ENCODE measurements around the gene MDC1. TPM values are rescaled to one million over a fixed set of nuclear protein-coding genes. Genes with fewer than 3 reads are reported as not detected.
"Not testable (repeated sequence)": the region's sequence is repeated elsewhere in the genome, so short reads cannot be mapped to it uniquely, and the experiment has no call there.

Gene MDC1
- total RNA-seq, 1 experiment from 2014 or later = 66.6 TPM

GRCh38 chr6:30759575-30760239 lies 42.6 kb upstream of the MDC1 start:
- peaks cover 5% of the 10 kb centered on the region for H3K9me3 Mint-ChIP-seq (ENCODE audit: low read depth, unreplicated experiment)
- no peak overlapping the region for H3K4me3 Mint-ChIP-seq (ENCODE audit: low read depth, unreplicated experiment)
- no peak for TF ChIP-seq CTCF (IDR thresholded peaks at IDR 0.05; ENCODE audit: unreplicated experiment)
- H3K4me1 Mint-ChIP-seq (ENCODE audit: low read depth, unreplicated experiment) = peaks cover 45% of the 10 kb centered on the region
- no peaks in the 10 kb centered on the region for H3K27me3 Mint-ChIP-seq (ENCODE audit: unreplicated experiment)
- CTCF ChIA-PET = interaction anchor here (0.7 to 1.5 kb wide), 8 partner anchors 10 to 1614 kb away, joined by 3 to 9 read pairs (median 4); no protein-coding TSS in a partner anchor
- intact Hi-C loops (cut with micrococcal nuclease; ENCODE audit: unreplicated experiment) = no loop called here
- H3K36me3 Mint-ChIP-seq (ENCODE audit: insufficient read depth, unreplicated experiment) = peaks cover 28% of the 10 kb centered on the region
- BruUV-seq (replicated peaks) = no TSS peak
- no peak for DNase-seq
- peak overlapping the region; percentile 63 for H3K27ac Mint-ChIP-seq (ENCODE audit: unreplicated experiment)

GRCh38 chr6:30757261-30757904 lies 40.3 kb upstream of the MDC1 start:
- Mint-ChIP-seq H3K4me1 (ENCODE audit: low read depth, unreplicated experiment) (peaks cover 39% of the 10 kb centered on the region), H3K4me3 (ENCODE audit: low read depth, unreplicated experiment) (no peak overlapping the region), H3K36me3 (ENCODE audit: insufficient read depth, unreplicated experiment) (peaks cover 17% of the 10 kb centered on the region), H3K9me3 (ENCODE audit: low read depth, unreplicated experiment) (no peaks in the 10 kb centered on the region), H3K27ac (ENCODE audit: unreplicated experiment) (peak overlapping the region; percentile 60), H3K27me3 (ENCODE audit: unreplicated experiment) (no peaks in the 10 kb centered on the region)
- no peak for DNase-seq
- TF ChIP-seq CTCF (IDR thresholded peaks at IDR 0.05; ENCODE audit: unreplicated experiment) = no peak
- intact Hi-C loops (cut with micrococcal nuclease; ENCODE audit: unreplicated experiment) = no loop called here
- BruUV-seq (replicated peaks) = no TSS peak
- CTCF ChIA-PET = interaction anchor here (0.9 to 1.3 kb wide), 2 partner anchors 25 to 125 kb away, joined by 3 to 4 read pairs; no protein-coding TSS in a partner anchor

- H3K27ac Mint-ChIP-seq (ENCODE audit: unreplicated experiment) = peak overlapping the region; percentile 60
- DNase-seq; H3K27me3 Mint-ChIP-seq (ENCODE audit: unreplicated experiment); H3K9me3 Mint-ChIP-seq (ENCODE audit: low read depth, unreplicated experiment); BruUV-seq (replicated peaks); intact Hi-C loops (cut with micrococcal nuclease; ENCODE audit: unreplicated experiment); H3K4me3 Mint-ChIP-seq (ENCODE audit: low read depth, unreplicated experiment): not testable (repeated sequence)
- CTCF ChIA-PET = interaction anchor here (1.3 to 1.9 kb wide), 2 partner anchors 25 kb away, joined by 3 to 4 read pairs; no protein-coding TSS in a partner anchor
- H3K36me3 Mint-ChIP-seq (ENCODE audit: insufficient read depth, unreplicated experiment) = peaks cover 25% of the 10 kb centered on the region
- H3K4me1 Mint-ChIP-seq (ENCODE audit: low read depth, unreplicated experiment) = peaks cover 47% of the 10 kb centered on the region
Measured at GRCh38 chr6:30756405-30757003, 39.4 kb upstream of the MDC1 start.

GRCh38 chr6:30754631-30755030 lies 37.5 kb upstream of the MDC1 start:
- CTCF ChIA-PET = interaction anchor here (1.1 to 1.9 kb wide), 2 partner anchors 15 to 27 kb away, joined by 3 to 5 read pairs; no protein-coding TSS in a partner anchor
- no peak for DNase-seq
- TF ChIP-seq CTCF (IDR thresholded peaks at IDR 0.05; ENCODE audit: unreplicated experiment) = no peak
- Mint-ChIP-seq H3K36me3 (ENCODE audit: insufficient read depth, unreplicated experiment) (peaks cover 35% of the 10 kb centered on the region), H3K4me3 (ENCODE audit: low read depth, unreplicated experiment) (no peak overlapping the region), H3K27me3 (ENCODE audit: unreplicated experiment) (no peaks in the 10 kb centered on the region), H3K9me3 (ENCODE audit: low read depth, unreplicated experiment) (no peaks in the 10 kb centered on the region), H3K4me1 (ENCODE audit: low read depth, unreplicated experiment) (peaks cover 51% of the 10 kb centered on the region), H3K27ac (ENCODE audit: unreplicated experiment) (peak overlapping the region; percentile 95)
- intact Hi-C loops (cut with micrococcal nuclease; ENCODE audit: unreplicated experiment) = no loop called here
- no TSS peak for BruUV-seq (replicated peaks)
